ENCODE data around the gene STARD8. TPM values are rescaled to one million over a fixed set of nuclear protein-coding genes. Genes with fewer than 3 reads are reported as not detected.

The STARD8 gene
- total RNA-seq, 1 donor from 2014 or later: 14.0 TPM

DNA sequence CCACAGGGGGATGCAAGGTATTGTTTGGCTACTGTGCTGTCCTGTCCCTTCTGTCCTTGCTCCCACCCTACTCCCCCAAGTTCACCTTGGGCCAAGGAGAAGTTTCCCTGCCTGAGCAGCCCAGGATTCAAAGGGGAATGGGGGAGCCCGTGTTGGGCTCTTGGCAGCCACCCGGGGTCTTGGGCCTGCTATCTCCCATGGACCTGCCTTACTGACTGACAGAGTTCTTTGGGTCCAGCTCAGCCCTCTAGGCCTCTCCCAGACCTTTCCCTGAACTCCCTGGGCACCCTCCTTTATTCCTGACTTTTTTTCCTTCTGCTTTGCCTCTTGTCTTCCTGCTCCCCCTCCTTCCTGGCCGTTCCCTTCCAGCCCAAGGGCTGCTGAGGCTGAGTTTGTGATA, 67.4 kb downstream of the STARD8 start:
- no peak for DNase-seq (ENCODE audit: extremely low spot score in 2 of 2)
- H3K27me3 ChIP-seq: no peaks in the 10 kb centered on the region
- H3K4me3 ChIP-seq: no peak overlapping the region
- H3K36me3 ChIP-seq: no peaks in the 10 kb centered on the region
- H3K4me1 ChIP-seq: no peaks in the 10 kb centered on the region
- H3K9me3 ChIP-seq: no peaks in the 10 kb centered on the region
- intact Hi-C loops (cut with DNase I): loop anchor here (10.0 kb wide), 1 partner anchor 200 kb away; no protein-coding TSS in a partner anchor
- H3K27ac ChIP-seq: no peak overlapping the region
- TF ChIP-seq, protein P1, sequence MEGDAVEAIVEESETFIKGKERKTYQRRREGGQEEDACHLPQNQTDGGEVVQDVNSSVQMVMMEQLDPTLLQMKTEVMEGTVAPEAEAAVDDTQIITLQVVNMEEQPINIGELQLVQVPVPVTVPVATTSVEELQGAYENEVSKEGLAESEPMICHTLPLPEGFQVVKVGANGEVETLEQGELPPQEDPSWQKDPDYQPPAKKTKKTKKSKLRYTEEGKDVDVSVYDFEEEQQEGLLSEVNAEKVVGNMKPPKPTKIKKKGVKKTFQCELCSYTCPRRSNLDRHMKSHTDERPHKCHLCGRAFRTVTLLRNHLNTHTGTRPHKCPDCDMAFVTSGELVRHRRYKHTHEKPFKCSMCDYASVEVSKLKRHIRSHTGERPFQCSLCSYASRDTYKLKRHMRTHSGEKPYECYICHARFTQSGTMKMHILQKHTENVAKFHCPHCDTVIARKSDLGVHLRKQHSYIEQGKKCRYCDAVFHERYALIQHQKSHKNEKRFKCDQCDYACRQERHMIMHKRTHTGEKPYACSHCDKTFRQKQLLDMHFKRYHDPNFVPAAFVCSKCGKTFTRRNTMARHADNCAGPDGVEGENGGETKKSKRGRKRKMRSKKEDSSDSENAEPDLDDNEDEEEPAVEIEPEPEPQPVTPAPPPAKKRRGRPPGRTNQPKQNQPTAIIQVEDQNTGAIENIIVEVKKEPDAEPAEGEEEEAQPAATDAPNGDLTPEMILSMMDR (IDR thresholded peaks at IDR 0.05): no peak
- TF ChIP-seq POLR2AphosphoS5 (IDR thresholded peaks at IDR 0.05; ENCODE audit: insufficient read depth in 1 of 2, low read depth in 1 of 2) (no peak), POLR2A (IDR thresholded peaks at IDR 0.05) (no peak)

DNA sequence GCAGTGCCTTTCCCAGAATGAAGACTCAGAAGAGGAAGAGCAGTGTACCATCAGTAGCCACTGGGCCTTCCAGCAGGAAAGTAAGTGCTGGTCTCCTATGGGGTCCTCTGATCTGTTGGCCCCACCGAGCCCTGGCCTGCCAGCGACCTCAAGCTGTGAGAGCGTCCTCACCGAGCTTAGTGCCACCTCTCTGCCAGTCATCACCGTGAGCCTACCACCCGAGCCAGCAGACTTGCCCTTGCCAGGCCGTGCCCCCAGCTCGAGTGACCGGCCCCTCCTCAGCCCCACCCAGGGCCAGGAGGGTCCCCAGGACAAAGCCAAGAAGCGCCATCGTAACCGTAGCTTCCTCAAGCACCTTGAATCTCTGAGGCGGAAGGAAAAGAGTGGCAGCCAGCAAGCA, 69.7 kb downstream of the STARD8 start:
- H3K36me3 ChIP-seq: no peaks in the 10 kb centered on the region
- H3K27me3 ChIP-seq: no peaks in the 10 kb centered on the region
- no peak overlapping the region for H3K27ac ChIP-seq
- TF ChIP-seq POLR2A (IDR thresholded peaks at IDR 0.05): no peak
- TF ChIP-seq, protein P1 (IDR thresholded peaks at IDR 0.05): no peak
- no peak for TF ChIP-seq POLR2AphosphoS5 (IDR thresholded peaks at IDR 0.05; ENCODE audit: insufficient read depth in 1 of 2, low read depth in 1 of 2)
- DNase-seq (ENCODE audit: extremely low spot score in 2 of 2): no peak
- intact Hi-C loops (cut with DNase I): loop anchor here (10.0 kb wide), 1 partner anchor 202 kb away; no protein-coding TSS in a partner anchor
- H3K4me3 ChIP-seq: no peak overlapping the region
- no peaks in the 10 kb centered on the region for H3K9me3 ChIP-seq
- no peaks in the 10 kb centered on the region for H3K4me1 ChIP-seq

DNA sequence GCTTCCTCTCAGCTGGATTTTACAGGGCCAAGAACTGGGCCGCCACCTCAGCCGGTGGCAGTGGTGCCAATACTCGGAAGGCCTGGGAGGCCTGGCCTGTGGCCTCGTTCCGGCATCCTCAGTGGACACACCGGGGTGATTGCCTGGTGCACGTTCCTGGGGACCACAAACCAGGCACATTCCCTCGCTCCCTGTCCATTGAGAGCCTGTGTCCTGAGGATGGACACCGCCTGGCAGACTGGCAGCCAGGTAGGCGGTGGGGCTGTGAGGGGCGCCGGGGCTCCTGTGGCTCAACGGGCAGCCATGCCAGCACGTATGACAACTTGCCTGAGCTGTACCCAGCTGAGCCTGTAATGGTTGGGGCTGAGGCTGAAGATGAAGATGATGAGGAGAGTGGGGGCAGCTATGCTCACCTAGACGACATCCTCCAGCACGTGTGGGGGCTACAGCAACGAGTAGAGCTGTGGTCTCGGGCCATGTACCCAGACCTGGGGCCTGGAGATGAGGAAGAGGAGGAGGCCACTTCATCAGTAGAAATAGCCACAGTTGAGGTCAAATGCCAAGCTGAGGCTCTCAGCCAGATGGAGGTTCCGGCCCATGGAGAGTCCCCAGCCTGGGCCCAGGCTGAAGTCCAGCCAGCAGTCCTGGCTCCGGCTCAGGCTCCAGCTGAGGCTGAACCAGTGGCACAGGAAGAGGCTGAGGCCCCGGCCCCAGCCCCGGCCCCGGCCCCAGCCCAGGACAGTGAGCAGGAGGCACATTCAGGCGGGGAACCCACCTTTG, 70.4 kb downstream of the STARD8 start:
- Histone ChIP-seq H3K27ac (no peak overlapping the region), H3K36me3 (no peaks in the 10 kb centered on the region), H3K9me3 (no peaks in the 10 kb centered on the region), H3K27me3 (no peaks in the 10 kb centered on the region), H3K4me3 (no peak overlapping the region), H3K4me1 (no peaks in the 10 kb centered on the region)
- no peak for DNase-seq (ENCODE audit: extremely low spot score in 2 of 2)
- intact Hi-C loops (cut with DNase I): loop anchor here (10.0 kb wide), 1 partner anchor 203 kb away; no protein-coding TSS in a partner anchor
- TF ChIP-seq, protein P1 (IDR thresholded peaks at IDR 0.05): no peak
- TF ChIP-seq POLR2AphosphoS5 (IDR thresholded peaks at IDR 0.05; ENCODE audit: insufficient read depth in 1 of 2, low read depth in 1 of 2): no peak
- no peak for TF ChIP-seq POLR2A (IDR thresholded peaks at IDR 0.05)

DNA sequence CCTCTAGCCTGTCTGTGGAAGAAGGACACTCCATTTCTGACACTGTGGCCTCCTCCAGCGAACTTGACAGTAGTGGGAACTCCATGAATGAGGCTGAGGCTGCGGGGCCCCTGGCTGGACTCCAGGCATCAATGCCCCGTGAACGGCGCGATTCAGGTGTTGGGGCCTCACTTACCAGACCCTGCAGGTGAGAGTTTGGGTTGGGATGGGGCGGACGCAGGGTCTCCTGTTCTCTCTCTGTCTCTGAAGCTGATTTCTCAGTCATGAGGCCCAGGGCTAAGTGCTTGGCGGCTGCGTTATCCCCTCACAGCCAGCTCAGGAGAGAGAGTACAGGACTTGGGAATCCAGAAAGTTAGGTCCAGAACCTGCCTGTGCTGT, 71.0 kb downstream of the STARD8 start:
- no peak for DNase-seq (ENCODE audit: extremely low spot score in 2 of 2)
- H3K27ac ChIP-seq: no peak overlapping the region
- H3K27me3 ChIP-seq: no peaks in the 10 kb centered on the region
- no peaks in the 10 kb centered on the region for H3K4me1 ChIP-seq
- H3K9me3 ChIP-seq: no peaks in the 10 kb centered on the region
- no peak overlapping the region for H3K4me3 ChIP-seq
- no peaks in the 10 kb centered on the region for H3K36me3 ChIP-seq
- TF ChIP-seq POLR2AphosphoS5 (IDR thresholded peaks at IDR 0.05; ENCODE audit: insufficient read depth in 1 of 2, low read depth in 1 of 2) (no peak), POLR2A (IDR thresholded peaks at IDR 0.05) (no peak)
- TF ChIP-seq, protein P1 (IDR thresholded peaks at IDR 0.05): no peak
- intact Hi-C loops (cut with DNase I): loop anchor here (10.0 kb wide), 1 partner anchor 204 kb away; no protein-coding TSS in a partner anchor

Data from vagina (tissue), 2 donors.